GM12865 (cell line): ENCODE results near the gene PTPRN2.

Experiments
- DNase-seq: peaks from one replicate; pipeline ENCODE4 v3.0.0; 2010; ENCODE audit warnings: low read depth
- H3K4me3 ChIP-seq: 2 replicates; pipeline ENCODE4 v1.5.1; 2011; ENCODE audit warnings: mild to moderate bottlenecking, low read depth, low read length, control low read depth
- TF ChIP-seq, protein P1 (sequence below): IDR thresholded peaks from 2 replicates; pipeline ENCODE4 v1.5.1; 2011; ENCODE audit warnings: low read length, control low read depth, low read depth, inconsistent platforms; ENCODE audit not compliant: insufficient read depth; ENCODE audit errors: missing control alignments

The PTPRN2 gene

DNA sequence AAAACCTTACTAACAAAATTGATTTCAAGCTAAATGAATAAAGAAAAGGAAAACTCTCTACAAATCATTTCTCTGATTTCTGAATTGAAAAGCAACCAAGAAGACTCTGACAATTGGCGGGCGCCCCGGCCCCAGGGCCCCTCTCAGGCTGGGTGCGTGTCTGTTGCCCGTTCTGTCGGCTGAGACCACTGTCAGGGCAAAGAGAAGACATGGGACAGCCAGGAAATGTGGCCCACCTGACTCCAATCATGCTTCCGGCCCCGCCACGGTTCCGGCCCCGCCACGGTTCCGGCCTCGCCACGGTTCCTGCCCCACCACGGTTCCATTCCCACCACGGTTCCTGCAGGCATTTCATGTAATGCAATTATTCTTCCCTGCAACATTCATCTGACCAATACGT, 115.9 kb downstream of the PTPRN2 start:
- TF ChIP-seq, protein P1, sequence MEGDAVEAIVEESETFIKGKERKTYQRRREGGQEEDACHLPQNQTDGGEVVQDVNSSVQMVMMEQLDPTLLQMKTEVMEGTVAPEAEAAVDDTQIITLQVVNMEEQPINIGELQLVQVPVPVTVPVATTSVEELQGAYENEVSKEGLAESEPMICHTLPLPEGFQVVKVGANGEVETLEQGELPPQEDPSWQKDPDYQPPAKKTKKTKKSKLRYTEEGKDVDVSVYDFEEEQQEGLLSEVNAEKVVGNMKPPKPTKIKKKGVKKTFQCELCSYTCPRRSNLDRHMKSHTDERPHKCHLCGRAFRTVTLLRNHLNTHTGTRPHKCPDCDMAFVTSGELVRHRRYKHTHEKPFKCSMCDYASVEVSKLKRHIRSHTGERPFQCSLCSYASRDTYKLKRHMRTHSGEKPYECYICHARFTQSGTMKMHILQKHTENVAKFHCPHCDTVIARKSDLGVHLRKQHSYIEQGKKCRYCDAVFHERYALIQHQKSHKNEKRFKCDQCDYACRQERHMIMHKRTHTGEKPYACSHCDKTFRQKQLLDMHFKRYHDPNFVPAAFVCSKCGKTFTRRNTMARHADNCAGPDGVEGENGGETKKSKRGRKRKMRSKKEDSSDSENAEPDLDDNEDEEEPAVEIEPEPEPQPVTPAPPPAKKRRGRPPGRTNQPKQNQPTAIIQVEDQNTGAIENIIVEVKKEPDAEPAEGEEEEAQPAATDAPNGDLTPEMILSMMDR: no peak
- DNase-seq: no peak
- no peak overlapping the region for H3K4me3 ChIP-seq

DNA sequence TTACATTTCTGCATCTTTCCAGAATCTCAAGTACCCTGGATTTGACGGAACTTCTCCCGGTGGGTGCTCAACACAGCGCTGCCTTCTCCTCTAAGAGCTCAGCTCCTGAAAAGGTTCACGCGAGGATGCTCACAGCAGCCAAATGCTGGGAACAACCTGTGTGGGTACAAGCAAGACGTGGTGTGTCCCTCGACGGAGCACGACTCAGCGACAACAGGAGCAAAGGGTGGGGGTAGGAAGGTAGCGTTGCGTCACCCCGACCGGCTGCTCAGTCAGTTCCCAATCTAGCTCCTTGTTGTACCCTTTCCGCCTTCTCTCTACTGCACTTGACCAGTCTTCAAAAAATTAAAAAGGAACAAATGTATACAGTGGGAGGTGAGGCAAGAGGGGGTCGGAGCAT, 117.3 kb downstream of the PTPRN2 start:
- TF ChIP-seq, protein P1: no peak
- no peak for DNase-seq
- no peak overlapping the region for H3K4me3 ChIP-seq

DNA sequence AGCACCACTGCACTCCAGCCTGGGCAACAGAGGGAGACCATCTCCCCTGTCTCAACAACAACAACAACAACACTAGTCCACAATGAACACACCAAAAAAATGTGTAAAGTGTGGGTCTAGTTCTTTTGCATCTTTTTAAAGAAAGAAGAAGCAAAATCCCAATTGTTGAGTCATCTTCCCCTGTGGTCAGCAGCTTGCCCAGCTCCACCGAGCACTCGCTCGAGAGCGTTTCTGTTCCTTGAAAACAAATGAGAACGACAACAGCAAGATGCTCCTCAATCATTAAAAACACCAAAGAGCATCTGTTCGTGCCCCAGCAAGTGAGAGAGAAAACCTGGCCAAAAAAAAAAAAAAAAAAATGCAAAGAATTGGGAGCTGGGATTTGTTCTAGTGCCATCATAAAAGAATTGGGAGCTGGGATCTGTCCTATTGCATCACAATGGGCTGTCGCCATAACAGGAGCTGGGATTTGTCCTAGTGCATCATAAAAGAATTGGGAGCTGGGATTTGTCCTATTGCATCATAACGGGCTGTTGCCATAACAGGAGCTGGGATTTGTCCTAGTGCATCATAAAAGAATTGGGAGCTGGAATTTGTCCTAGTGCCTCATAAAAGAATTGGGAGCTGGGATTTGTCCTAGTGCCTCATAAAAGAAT, 118.1 kb downstream of the PTPRN2 start:
- TF ChIP-seq, protein P1: no peak
- H3K4me3 ChIP-seq: no peak overlapping the region
- DNase-seq: no peak

DNA sequence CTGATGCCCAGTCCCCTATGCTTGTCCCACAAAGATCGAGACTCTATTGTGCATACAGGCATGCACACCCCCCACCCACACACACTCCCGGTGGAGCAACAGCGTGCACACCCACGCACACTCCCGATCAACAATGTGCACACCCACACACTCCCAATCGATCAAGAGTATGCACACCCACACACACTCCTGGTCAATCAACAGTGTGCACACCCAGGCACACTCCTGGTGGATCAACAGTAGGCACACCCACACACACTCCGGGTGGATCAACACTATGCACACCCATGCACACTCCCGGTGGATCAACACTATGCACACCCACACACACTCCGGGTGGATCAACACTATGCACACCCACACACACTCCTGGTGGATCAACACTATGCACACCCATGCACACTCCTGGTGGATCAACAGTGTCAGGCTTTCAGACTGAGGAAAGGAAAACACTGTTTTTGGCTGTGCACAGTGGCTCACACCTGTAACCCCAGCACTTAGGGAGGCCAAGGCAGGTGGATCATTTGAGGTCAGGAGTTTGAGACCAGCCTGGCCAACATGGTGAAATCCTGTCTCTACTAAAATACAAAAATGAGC, 118.8 kb downstream of the PTPRN2 start:
- DNase-seq: no peak
- TF ChIP-seq, protein P1: no peak
- no peak overlapping the region for H3K4me3 ChIP-seq

DNA sequence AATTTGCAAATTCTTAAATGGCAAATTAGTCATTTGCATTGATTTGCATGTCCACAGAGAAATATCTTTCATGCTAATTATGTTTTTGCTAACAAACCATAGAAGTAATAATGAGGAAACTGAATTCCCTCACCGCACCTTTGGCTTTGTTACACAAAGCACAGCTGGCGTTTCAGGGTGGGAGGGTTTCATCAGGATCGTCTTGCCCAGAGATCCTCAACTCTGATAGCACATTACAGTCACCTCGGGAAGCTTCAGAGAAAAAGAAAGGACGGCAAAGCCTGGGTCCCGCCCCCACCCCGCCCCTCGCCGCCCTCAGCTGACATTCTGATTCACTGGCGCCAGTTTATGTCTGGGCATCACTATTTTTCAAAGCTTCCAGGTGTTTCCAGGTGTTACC, 119.4 kb downstream of the PTPRN2 start:
- no peak for DNase-seq
- TF ChIP-seq, protein P1: no peak
- H3K4me3 ChIP-seq: no peak overlapping the region

DNA sequence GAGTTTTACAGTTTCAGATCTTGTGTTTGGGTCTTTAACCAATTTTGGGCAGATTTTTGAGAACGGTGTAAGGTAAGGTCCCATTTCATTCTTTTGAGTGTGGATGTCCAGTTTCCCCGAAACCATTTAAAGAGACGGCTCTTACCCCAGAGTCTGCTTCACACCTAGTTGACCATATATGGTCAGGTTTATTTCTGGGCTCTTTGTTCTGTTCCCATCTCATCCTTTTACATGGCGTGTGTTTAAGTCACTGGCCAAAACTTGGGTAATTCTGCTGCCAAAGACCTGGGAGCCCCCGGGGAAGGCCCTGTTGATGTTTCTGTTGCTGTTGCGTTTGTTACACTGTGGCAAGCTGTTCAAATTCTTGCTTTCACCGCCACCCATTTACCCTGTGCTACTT, 120.1 kb downstream of the PTPRN2 start:
- TF ChIP-seq, protein P1: no peak
- no peak overlapping the region for H3K4me3 ChIP-seq
- no peak for DNase-seq

DNA sequence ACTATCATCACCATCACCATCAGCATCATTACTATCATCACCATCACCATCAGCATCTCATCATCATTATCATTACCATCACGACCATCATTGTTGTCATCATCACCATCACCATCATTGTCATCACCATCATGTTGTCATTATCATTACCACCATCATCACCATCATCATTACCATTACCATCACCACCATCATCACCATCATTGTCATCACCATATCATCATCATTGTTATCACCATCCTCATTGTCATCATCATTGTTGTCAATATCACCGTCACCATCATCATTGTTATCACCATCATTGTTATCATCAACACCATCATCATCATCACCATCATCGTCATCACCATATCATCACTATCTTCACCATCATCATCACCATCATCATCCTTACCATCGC, 124.3 kb downstream of the PTPRN2 start:
- no peak overlapping the region for H3K4me3 ChIP-seq
- no peak for DNase-seq
- TF ChIP-seq, protein P1: no peak
